Measurements from ENCODE around the gene SERPINE1. TPM values are rescaled to one million over a fixed set of nuclear protein-coding genes. Genes with fewer than 3 reads are reported as not detected.

Gene SERPINE1
- total RNA-seq, 1 experiment from 2014 or later = 25.6 TPM

DNA sequence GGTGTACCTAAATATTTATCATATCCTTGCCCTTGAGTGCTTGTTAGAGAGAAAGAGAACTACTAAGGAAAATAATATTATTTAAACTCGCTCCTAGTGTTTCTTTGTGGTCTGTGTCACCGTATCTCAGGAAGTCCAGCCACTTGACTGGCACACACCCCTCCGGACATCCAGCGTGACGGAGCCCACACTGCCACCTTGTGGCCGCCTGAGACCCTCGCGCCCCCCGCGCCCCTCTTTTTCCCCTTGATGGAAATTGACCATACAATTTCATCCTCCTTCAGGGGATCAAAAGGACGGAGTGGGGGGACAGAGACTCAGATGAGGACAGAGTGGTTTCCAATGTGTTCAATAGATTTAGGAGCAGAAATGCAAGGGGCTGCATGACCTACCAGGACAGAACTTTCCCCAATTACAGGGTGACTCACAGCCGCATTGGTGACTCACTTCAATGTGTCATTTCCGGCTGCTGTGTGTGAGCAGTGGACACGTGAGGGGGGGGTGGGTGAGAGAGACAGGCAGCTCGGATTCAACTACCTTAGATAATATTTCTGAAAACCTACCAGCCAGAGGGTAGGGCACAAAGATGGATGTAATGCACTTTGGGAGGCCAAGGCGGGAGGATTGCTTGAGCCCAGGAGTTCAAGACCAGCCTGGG is 11.4 kb downstream of the SERPINE1 start:
- H3K4me3 ChIP-seq = peak overlapping the region; percentile 13
- peaks cover 40% of the 10 kb centered on the region for H3K4me1 ChIP-seq (replicated peaks)
- DNase-seq (ENCODE audit: low read depth in 1 of 2, low spot score in 2 of 2) = peak; percentile 97
- no peaks in the 10 kb centered on the region for H3K27me3 ChIP-seq (replicated peaks)
- no peaks in the 10 kb centered on the region for H3K9me3 ChIP-seq (replicated peaks)
- H3K36me3 ChIP-seq = peaks cover 24% of the 10 kb centered on the region
- H3K27ac ChIP-seq = peak overlapping the region; percentile 94

DNA sequence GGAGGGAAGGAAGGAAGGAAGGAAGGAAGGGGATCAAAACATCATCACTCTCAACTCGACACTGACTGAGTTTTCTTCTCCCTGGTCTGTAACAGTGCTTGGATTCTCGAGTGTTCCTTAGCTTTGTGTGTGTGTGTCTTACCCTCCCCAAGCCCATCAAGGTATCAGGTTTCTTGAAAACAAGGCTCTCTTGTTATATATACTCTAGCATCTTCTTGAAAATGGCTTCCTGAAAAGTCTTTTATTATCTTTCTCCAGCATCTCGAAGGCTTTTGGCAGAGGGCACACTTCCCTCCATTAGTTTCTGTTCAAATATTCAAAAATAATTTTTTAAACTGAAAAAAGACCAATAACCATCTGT is 13.4 kb downstream of the SERPINE1 start:
- Histone ChIP-seq H3K36me3 (peaks cover 19% of the 10 kb centered on the region), H3K4me1 (replicated peaks) (peaks cover 36% of the 10 kb centered on the region), H3K27ac (no peak overlapping the region), H3K4me3 (no peak overlapping the region), H3K27me3 (replicated peaks) (no peaks in the 10 kb centered on the region), H3K9me3 (replicated peaks) (no peaks in the 10 kb centered on the region)
- DNase-seq (ENCODE audit: low read depth in 1 of 2, low spot score in 2 of 2) = no peak

DNA sequence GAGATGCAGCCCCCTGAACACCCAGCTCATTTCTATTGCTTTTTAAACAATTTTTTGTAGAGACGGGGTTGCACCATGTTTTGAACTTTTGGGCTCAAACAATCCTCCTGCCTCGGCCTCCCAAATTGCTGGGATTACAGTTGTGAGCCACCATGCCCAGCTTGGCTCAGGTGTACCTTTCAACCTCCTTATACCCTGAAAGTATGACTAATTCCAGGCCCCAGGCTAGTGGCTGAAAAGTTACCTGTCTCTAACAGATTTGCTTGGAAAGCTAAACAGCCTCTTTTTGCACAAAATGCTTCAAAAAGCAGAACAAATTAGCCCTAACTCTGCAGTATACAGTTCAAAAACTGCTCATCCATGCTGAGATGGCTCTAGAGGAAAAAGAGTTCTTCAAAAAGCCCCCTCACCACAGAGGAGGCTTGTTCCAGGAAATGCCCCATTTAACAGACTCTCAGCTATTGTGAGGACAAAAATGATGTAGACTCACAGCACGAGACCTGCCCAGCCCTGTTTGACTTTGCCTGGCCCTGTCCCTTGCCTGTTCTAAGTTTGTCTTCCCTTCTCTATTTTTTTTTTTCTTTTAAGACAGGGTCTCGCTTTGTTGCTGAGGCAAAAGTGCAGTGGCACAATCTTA is 14.0 kb downstream of the SERPINE1 start:
- H3K4me1 ChIP-seq (replicated peaks) = peaks cover 36% of the 10 kb centered on the region
- no peaks in the 10 kb centered on the region for H3K9me3 ChIP-seq (replicated peaks)
- no peak for DNase-seq (ENCODE audit: low read depth in 1 of 2, low spot score in 2 of 2)
- H3K36me3 ChIP-seq = peaks cover 14% of the 10 kb centered on the region
- H3K27me3 ChIP-seq (replicated peaks) = no peaks in the 10 kb centered on the region
- H3K4me3 ChIP-seq = no peak overlapping the region
- no peak overlapping the region for H3K27ac ChIP-seq

DNA sequence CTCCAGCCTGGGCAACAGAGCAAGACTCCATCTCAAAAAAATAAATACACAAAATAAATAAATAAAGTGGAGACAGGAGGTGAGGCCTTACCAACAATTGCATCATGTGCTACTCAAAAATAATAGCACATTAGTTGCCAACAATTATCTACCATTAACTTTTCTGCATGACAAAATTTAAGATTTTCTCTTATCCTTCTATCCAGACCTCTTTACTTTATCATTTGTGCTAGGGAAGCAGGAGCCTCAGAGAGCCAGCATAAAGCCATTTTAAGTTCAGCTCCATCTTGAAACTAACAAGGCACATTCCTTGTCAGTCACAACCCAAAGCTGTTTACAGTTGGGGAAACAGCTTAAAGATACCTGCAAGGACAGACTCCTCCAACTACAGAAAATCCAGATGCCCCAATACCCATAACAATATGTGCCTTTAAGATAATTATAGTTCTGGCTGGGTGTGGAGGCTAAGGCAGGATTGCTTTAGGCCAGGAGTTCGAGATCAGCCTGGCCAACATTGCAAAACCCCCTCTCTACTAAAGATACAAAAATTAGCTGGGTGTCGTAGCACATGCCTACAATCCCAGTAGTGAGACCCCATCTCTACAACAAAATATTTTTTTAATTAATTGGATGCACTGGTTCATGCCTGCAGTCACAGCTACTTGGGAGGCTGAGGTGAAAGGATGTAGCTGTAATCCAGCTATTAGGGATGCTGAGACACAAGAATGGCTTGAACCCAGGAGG is 25.2 kb downstream of the SERPINE1 start:
- no peak overlapping the region for H3K27ac ChIP-seq
- no peaks in the 10 kb centered on the region; the same call in 1 of the 2 replicates for H3K9me3 ChIP-seq (replicated peaks)
- H3K27me3 ChIP-seq (replicated peaks) = peaks cover 14% of the 10 kb centered on the region; the same call in 1 of the 2 replicates
- peaks cover 1% of the 10 kb centered on the region; the same call in 1 of the 2 replicates for H3K36me3 ChIP-seq
- H3K4me1 ChIP-seq (replicated peaks) = peaks cover 7% of the 10 kb centered on the region
- no peak overlapping the region for H3K4me3 ChIP-seq
- no peak for DNase-seq (ENCODE audit: low read depth in 1 of 2, low spot score in 2 of 2)

DNA sequence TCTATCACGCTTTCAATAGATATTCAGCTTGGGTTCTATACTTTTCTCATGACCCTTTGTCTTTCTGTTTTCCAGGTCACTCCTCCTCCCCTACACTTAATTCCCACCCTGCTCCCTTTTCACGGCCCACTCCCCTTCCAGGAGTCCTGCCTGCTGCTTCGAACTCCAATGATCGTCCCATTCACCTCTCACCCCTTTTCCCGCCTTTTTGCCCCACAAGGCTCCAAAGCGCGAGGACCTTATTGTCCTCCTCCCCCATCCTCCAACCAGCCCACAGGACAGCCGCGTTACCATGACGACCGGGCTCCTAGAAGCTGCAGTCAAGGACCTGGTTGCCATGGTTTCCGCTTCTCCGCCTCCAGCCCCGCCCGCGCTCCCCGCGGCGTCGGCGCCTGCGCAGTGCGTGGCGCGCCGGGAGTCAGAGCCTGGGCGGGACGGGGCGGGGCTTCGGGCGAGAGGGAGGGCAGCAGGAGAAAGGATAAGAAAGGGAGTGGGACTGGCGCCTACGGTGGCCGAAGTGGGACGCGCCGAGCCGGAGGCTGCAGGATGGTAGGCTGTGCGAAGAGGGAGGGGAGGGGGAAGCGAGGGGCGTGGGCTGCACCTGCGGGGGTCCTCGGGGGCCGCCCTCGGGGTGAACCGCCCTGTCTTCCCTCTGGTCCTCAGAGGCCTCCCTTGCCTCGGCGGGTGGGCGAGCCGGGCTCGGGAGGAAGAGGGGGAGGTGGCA is 27.2 kb downstream of the SERPINE1 start, which contains the start of gene AP1S1:
AP1S1 (plus strand) TSS at position 508 of the 724 bp plus-strand sequence; CDS start at position 547, 39 bp downstream.
- Histone ChIP-seq H3K27ac (no peak within 1 kb of the TSS), H3K4me3 (peak within 1 kb of the TSS; percentile 45), H3K27me3 (replicated peaks) (0 out of 2 replicates have a peak, but pooled peaks cover 8% of the 10 kb centered on the region), H3K9me3 (replicated peaks) (no peaks in the 10 kb centered on the region; the same call in 1 of the 2 replicates), H3K36me3 (peaks cover 10% of the 10 kb centered on the region), H3K4me1 (replicated peaks) (peaks cover 7% of the 10 kb centered on the region)
- DNase-seq (ENCODE audit: low read depth in 1 of 2, low spot score in 2 of 2) = peak; percentile 94 to 96

DNA sequence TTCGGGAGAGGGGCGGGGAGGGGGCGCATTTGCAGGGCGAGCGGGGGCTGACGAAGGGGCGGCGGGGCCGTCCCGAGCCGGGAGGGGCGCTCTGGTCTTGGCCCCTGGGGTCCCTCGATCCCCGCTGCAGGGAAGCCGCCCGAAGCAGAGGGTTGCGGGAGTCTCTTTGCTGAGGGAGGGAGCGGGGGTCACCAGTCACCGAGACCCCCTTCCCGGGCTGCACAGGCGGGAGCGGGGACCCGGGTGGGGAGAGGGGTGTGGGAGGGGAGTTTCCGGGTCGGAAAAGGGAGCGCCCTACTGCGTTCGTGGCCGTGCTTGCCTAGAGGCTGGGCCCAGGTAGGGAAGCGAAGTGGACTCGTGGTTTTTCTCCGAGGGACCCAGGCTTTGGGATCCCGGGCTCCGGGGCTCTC is 27.8 kb downstream of the SERPINE1 start:
- no peak for DNase-seq (ENCODE audit: low read depth in 1 of 2, low spot score in 2 of 2)
- Histone ChIP-seq H3K9me3 (replicated peaks) (no peaks in the 10 kb centered on the region; the same call in 1 of the 2 replicates), H3K27me3 (replicated peaks) (0 out of 2 replicates have a peak, but pooled peaks cover 2% of the 10 kb centered on the region), H3K27ac (no peak overlapping the region), H3K36me3 (peaks cover 13% of the 10 kb centered on the region), H3K4me3 (peak overlapping the region; percentile 45), H3K4me1 (replicated peaks) (peaks cover 7% of the 10 kb centered on the region)

DNA sequence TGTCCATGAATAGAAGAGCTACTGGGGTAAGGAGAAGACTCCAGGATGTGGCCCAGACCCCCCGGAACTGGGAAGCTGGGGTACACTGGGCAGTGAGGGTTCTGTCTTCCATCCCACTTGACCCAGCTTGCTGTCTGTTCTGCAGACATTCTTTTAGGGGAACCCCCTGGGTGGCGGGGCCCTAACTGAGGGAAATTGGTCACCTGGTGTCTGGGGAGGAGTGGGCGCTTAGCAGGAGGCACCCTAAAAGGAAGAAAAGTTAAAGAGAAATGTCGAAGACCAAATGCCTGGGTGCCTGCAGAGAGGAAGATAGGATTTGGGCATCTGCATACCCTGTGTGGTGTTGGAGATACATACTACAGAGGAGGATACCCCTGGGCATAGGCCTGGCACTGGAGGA is 28.4 kb downstream of the SERPINE1 start:
- Histone ChIP-seq H3K36me3 (peaks cover 18% of the 10 kb centered on the region), H3K9me3 (replicated peaks) (no peaks in the 10 kb centered on the region; the same call in 1 of the 2 replicates), H3K27me3 (replicated peaks) (0 out of 2 replicates have a peak, but pooled peaks cover 2% of the 10 kb centered on the region), H3K27ac (no peak overlapping the region), H3K4me3 (peak overlapping the region; percentile 45), H3K4me1 (replicated peaks) (peaks cover 12% of the 10 kb centered on the region)
- no peak for DNase-seq (ENCODE audit: low read depth in 1 of 2, low spot score in 2 of 2)

DNA sequence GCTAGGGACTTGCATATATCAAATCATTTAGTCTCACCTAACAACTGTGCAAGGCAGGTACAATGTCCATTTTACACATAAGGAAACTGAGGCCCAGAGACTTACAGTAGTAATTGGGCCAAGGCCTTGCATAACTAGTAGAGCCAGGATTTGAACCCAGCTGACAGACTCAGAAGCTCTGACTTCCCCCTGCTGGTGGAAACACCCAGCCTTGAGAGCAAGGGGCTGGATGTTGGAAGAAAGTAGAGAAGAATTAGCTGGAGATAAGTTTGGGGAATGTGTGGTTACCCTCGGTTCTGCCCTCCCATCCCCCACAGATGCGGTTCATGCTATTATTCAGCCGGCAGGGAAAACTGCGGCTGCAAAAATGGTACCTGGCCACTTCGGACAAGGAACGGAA is 29.4 kb downstream of the SERPINE1 start:
- Histone ChIP-seq H3K36me3 (peaks cover 18% of the 10 kb centered on the region), H3K4me3 (no peak overlapping the region), H3K4me1 (replicated peaks) (peaks cover 12% of the 10 kb centered on the region), H3K27me3 (replicated peaks) (0 out of 2 replicates have a peak, but pooled peaks cover 2% of the 10 kb centered on the region), H3K27ac (no peak overlapping the region), H3K9me3 (replicated peaks) (no peaks in the 10 kb centered on the region; the same call in 1 of the 2 replicates)
- DNase-seq (ENCODE audit: low read depth in 1 of 2, low spot score in 2 of 2) = no peak

DNA sequence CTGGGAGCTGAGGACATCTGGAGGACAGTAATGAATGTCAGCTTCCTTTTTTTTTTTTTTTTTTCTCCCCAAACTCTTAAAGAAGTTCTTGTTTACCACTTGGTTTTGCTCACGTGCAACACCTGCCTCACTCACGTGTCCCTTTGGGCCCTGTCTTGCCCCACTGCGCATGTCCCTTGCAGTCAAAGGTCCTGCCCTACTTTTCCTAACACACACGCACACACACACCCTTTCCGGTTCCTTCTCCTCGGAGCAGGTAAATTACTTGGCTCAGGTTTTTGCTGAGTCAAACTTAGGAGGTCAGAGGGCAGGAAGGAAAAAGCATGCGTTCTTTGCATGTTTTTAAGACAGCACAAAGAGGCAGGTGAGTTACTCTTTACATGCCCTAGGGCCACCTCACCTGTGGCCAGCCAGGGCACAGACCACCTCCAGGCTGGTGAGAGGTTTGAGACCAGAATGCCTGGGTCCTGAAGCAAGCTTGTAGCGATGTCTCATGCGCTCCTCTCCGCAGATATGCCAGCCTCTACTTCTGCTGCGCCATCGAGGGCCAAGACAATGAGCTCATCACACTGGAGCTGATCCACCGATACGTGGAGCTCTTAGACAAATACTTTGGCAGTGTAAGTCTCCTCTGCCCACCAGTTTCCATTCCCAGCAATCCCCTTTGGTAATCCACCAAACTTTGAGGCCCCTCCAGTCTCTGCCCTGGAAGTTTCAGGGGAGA is 30.1 kb downstream of the SERPINE1 start:
- no peak overlapping the region for H3K4me3 ChIP-seq
- H3K27ac ChIP-seq = no peak overlapping the region
- no peaks in the 10 kb centered on the region; the same call in 1 of the 2 replicates for H3K9me3 ChIP-seq (replicated peaks)

DNA sequence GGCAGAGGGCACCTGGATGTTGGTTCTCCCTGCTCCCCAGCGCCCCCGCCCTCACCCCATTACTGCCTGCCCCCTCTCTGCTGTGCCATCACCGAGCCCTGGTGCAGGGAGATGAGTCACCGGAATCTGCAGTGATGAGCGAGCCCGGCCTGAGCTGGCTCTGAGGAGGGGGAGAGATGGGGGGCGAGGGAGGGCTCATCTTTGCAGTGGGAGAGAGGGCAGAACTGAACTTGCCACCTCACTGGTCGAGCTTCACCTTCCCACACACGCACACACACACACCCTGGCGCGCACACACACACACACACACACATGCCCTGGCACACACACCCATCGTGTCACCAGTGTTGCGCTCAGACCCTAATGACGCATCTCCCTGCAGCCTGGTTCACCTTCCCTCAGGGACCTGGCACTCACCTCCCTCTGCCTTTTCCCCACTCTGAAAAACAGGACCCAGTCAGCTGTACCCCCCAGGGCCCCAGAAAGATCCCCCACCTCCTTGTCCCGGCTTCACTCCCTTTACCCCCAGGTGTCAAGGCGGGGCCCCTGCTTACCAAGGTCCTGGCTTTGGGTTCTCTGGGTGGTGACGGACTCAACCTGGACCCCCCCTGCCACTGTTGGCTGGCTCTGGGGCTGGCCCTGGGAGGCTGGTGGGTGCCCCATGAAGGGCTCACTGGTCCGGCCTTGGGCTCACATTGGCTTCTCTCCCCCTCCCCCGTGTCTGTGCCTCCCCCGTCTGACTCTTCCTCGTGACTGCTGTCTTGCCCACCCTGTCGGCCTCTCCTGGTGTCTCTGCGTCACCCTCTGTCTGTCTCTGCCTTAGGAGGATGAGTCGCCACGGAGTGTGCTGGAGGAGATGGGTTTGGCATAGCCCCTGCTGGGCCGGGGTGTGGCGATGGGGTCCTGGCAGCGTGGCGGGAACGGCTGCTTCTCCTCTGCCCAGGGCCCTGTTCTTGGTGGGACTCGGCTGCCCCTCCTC is 33.1 kb downstream of the SERPINE1 start:
- H3K4me3 ChIP-seq = no peak overlapping the region
- peaks cover 34% of the 10 kb centered on the region for H3K4me1 ChIP-seq (replicated peaks)
- 0 out of 2 replicates have a peak, but pooled peaks cover 8% of the 10 kb centered on the region for H3K9me3 ChIP-seq (replicated peaks)
- peaks cover 18% of the 10 kb centered on the region for H3K36me3 ChIP-seq
- H3K27me3 ChIP-seq (replicated peaks) = peaks cover 28% of the 10 kb centered on the region
- H3K27ac ChIP-seq = no peak overlapping the region
- no peak for DNase-seq (ENCODE audit: low read depth in 1 of 2, low spot score in 2 of 2)

More for the DNA sequence above, 30.1 kb downstream of the SERPINE1 start:
- DNase-seq (ENCODE audit: low read depth in 1 of 2, low spot score in 2 of 2) = no peak
- Histone ChIP-seq H3K27me3 (replicated peaks) (peaks cover 4% of the 10 kb centered on the region; the same call in 1 of the 2 replicates), H3K36me3 (peaks cover 18% of the 10 kb centered on the region), H3K4me1 (replicated peaks) (peaks cover 12% of the 10 kb centered on the region)

DNA sequence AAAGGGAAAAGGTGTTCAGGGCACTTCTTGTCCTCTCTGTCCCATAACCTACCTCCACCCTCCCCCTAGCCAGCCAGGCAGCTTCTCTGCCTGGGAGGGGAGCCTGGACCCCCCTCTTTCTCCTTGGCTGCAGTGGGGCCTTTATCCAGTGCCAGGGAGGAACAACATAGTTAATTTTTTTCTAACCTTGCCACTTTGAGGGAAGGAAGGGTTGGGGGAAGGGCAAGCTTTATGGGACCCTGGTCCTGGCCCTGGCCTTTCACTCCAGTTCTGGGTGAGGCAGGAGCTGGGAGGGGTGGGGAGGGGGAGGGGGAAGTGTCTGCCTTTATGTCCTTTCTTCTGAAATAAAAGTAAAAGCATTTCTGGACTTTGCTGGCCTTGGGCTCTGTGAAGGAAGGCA is 34.0 kb downstream of the SERPINE1 start:
- no peak for DNase-seq (ENCODE audit: low read depth in 1 of 2, low spot score in 2 of 2)
- Histone ChIP-seq H3K27ac (no peak overlapping the region), H3K36me3 (peaks cover 18% of the 10 kb centered on the region), H3K4me3 (no peak overlapping the region), H3K4me1 (replicated peaks) (peaks cover 37% of the 10 kb centered on the region), H3K9me3 (replicated peaks) (peaks cover 8% of the 10 kb centered on the region; the same call in 1 of the 2 replicates), H3K27me3 (replicated peaks) (peaks cover 37% of the 10 kb centered on the region)

Measured in SJSA1 (cell line).